B cell (primary cell): ENCODE measurements around the gene AVP. TPM values are rescaled to one million over a fixed set of nuclear protein-coding genes. Genes with fewer than 3 reads are reported as not detected.

Source experiments
- ATAC-seq: fragments of 200-7000 bp; cut with Tn5 transposase; one replicate; pipeline ENCODE4 v1.10.0; 2021; ENCODE audit warnings: low read depth, mild to moderate bottlenecking, moderate number of reproducible peaks, moderate library complexity
- CTCF ChIA-PET: fragments of 350-600 bp; sonication (Branson Sonifier 250); formaldehyde crosslinking; loops from one replicate; lab custom pipeline; 2021; ENCODE audit warnings: antibody characterized with exemption, inconsistent platforms; lab: Charles Lee
- POLR2A ChIA-PET: fragments of 350-600 bp; sonication (Branson Sonifier 250); formaldehyde crosslinking; loops from one replicate; lab custom pipeline; 2021; ENCODE audit warnings: antibody characterized with exemption; lab: Charles Lee
- DNase-seq: peaks from one replicate; pipeline ENCODE4 v3.0.0; 2013
- H2AFZ ChIP-seq: 2 replicates; pipeline ENCODE4 v1.6.1; 2012; ENCODE audit warnings: mild to moderate bottlenecking, low read depth, low read length; ENCODE audit not compliant: insufficient read depth, poor library complexity, severe bottlenecking
- H3K27ac ChIP-seq, 2 donors: 1 replicate in 1 of 2; 2 replicates in 1 of 2; pipeline ENCODE4 v1.5.1; 2012 to 2013; ENCODE audit warnings: low read length in 2 of 2, mild to moderate bottlenecking in 2 of 2, moderate library complexity in 1 of 2
- H3K27me3 ChIP-seq, 4 experiments: fragments of 200-600 bp in 1 of 4; sonication (generic) in 1 of 4; replicated peaks in 1 of 4; 1 replicate in 2 of 4; 2 replicates in 2 of 4; pipeline versions ENCODE4 v1.6.1 to v1.7.0; 2013 to 2016; ENCODE audit warnings: low read length in 3 of 4, mild to moderate bottlenecking in 2 of 4, mixed read lengths in 1 of 4, moderate library complexity in 1 of 4; ENCODE audit not compliant: insufficient read depth in 4 of 4, control insufficient read depth in 3 of 4; ENCODE audit errors: control extremely low read depth in 1 of 4
- H3K36me3 ChIP-seq, 2 experiments: replicated peaks in 1 of 2; 1 replicate in 1 of 2; 2 replicates in 1 of 2; pipeline versions ENCODE4 v1.6.1 to v1.7.1; 2013; ENCODE audit warnings: low read length in 1 of 2; ENCODE audit not compliant: insufficient read depth in 2 of 2, control insufficient read depth in 1 of 2; ENCODE audit errors: control extremely low read depth in 1 of 2, extremely low read depth in 1 of 2
- H3K4me1 ChIP-seq, 2 donors: fragments of 200-600 bp in 1 of 2; sonication (generic) in 1 of 2; 1 replicate in 1 of 2; 2 replicates in 1 of 2; pipeline versions ENCODE4 v1.5.1 to v1.6.1; 2013 to 2017; ENCODE audit warnings: low read length in 2 of 2; ENCODE audit not compliant: control insufficient read depth in 2 of 2, insufficient read depth in 2 of 2
- H3K4me2 ChIP-seq: replicated peaks from 2 replicates; pipeline ENCODE3; 2012; ENCODE audit warnings: mild to moderate bottlenecking, low read depth, low read length; ENCODE audit not compliant: poor library complexity, severe bottlenecking
- H3K4me3 ChIP-seq, 5 experiments: fragments of 200-600 bp in 1 of 5; sonication (generic) in 1 of 5; 1 replicate in 3 of 5; 2 replicates in 2 of 5; pipeline versions ENCODE4 v1.5.1 to v1.7.0; 2011 to 2016; ENCODE audit warnings: low read length in 4 of 5, mild to moderate bottlenecking in 4 of 5, low read depth in 2 of 5, control low read depth in 1 of 5, moderate library complexity in 1 of 5; ENCODE audit not compliant: insufficient read depth in 1 of 5; ENCODE audit errors: control extremely low read depth in 1 of 5, extremely low read depth in 1 of 5
- H3K79me2 ChIP-seq: fragments of 200-600 bp; sonication (generic); one replicate; pipeline ENCODE4 v1.6.0; 2016; ENCODE audit warnings: low read length; ENCODE audit not compliant: control insufficient read depth, insufficient read depth
- H3K9ac ChIP-seq: fragments of 200-600 bp; sonication (generic); 2 replicates; pipeline ENCODE4 v1.6.1; 2017; ENCODE audit warnings: mild to moderate bottlenecking, low read length, moderate library complexity
- H3K9me3 ChIP-seq, 3 donors: one replicate each; pipeline versions ENCODE4 v1.6.1 to v1.7.1; 2013; ENCODE audit warnings: low read length in 2 of 3; ENCODE audit not compliant: control insufficient read depth in 2 of 3, insufficient read depth in 1 of 3; ENCODE audit errors: control extremely low read depth in 1 of 3
- H4K20me1 ChIP-seq: 2 replicates; pipeline ENCODE4 v1.6.0; 2012; ENCODE audit warnings: mild to moderate bottlenecking, low read length; ENCODE audit not compliant: insufficient read depth, control insufficient read depth, poor library complexity, severe bottlenecking
- H3K27ac Mint-ChIP-seq: one replicate; pipeline ENCODE4 v1.8.0; 2021; ENCODE audit warnings: mixed read lengths
- H3K27me3 Mint-ChIP-seq: one replicate; pipeline ENCODE4 v1.8.0; 2021; ENCODE audit warnings: mixed read lengths
- H3K4me1 Mint-ChIP-seq: one replicate; pipeline ENCODE4 v1.8.0; 2021; ENCODE audit warnings: mixed read lengths
- H3K4me3 Mint-ChIP-seq: one replicate; pipeline ENCODE4 v1.8.0; 2021; ENCODE audit warnings: mixed read lengths
- H3K9me3 Mint-ChIP-seq: one replicate; pipeline ENCODE4 v1.8.0; 2022; ENCODE audit warnings: mixed read lengths; ENCODE audit not compliant: insufficient read depth
- CTCF ChIP-seq: fragments of 200-600 bp; IDR thresholded peaks from one replicate; pipeline ENCODE4 v1.8.0; 2022; ENCODE audit warnings: antibody characterized with exemption, mild to moderate bottlenecking
- EZH2 ChIP-seq: IDR thresholded peaks from 2 replicates; pipeline ENCODE4 v1.6.1; 2012; ENCODE audit warnings: borderline replicate concordance, low read depth, mild to moderate bottlenecking, moderate library complexity, low read length; ENCODE audit not compliant: insufficient read depth, poor library complexity, severe bottlenecking
- WGBS: methylation state at CpG from one replicate; pipeline ENCODE4 v1.1.5; 2013; ENCODE audit warnings: missing lambda C conversion rate; ENCODE audit not compliant: insufficient coverage; 5-methylcytosine and 5-hydroxymethylcytosine counted together
- intact Hi-C: fragments of 100-400 bp; cut with micrococcal nuclease; formaldehyde crosslinking; loops from one replicate; pipeline ENCODE4 v1.10.0; 2022
- polyA plus RNA-seq: library from polyadenylated mRNA; depleted of rRNA; stranded (reverse); fragments of >200 nt; gene quantifications from 2 replicates; pipeline ENCODE4 v1.2.3, GENCODE V29; 2012
- total RNA-seq, 2 donors: library from RNA; stranded (reverse); fragments of 120-200 nt in 1 of 2; gene quantifications; 1 replicate in 1 of 2; 2 replicates in 1 of 2; pipeline versions ENCODE4 v1.2.3 to v1.2.4, GENCODE V29; 2013 to 2022

Gene AVP
- total and polyA plus RNA-seq, 2 donors (not counting 1 experiment from before 2014, with no cell fraction given) = 4.5 TPM; not detected in 1

- H3K36me3 ChIP-seq = peaks cover 3 to 14% of the 10 kb centered on the region in 2 experiments
- intact Hi-C loops = loop anchor here (2.0 to 5.0 kb wide), 2 partner anchors 21 to 43 kb away; partner anchors contain the start of gene OXT
- no peak overlapping the region for H3K4me3 Mint-ChIP-seq
- H3K9ac ChIP-seq = no peak overlapping the region
- H4K20me1 ChIP-seq = peaks cover 4% of the 10 kb centered on the region
- no peaks in the 10 kb centered on the region for H3K9me3 Mint-ChIP-seq
- no peaks in the 10 kb centered on the region for H3K9me3 ChIP-seq
- H3K27ac Mint-ChIP-seq = no peak overlapping the region
- no peak overlapping the region for H3K4me2 ChIP-seq
- peaks cover 0 to 4% of the 10 kb centered on the region in 2 donors for H3K4me1 ChIP-seq
- no peak overlapping the region for H3K4me3 ChIP-seq
- H3K27me3 ChIP-seq = no peaks in the 10 kb centered on the region
- H3K27ac ChIP-seq = no peak overlapping the region
- H3K79me2 ChIP-seq = peaks cover 4% of the 10 kb centered on the region
- ATAC-seq (peak; percentile 69), DNase-seq (peak; percentile 73)
- 63% methylated on average over 27 of the region's 30 CpGs for WGBS
- peaks cover 9% of the 10 kb centered on the region for H3K4me1 Mint-ChIP-seq
- no peak overlapping the region for H2AFZ ChIP-seq
- ChIA-PET POLR2A (no interaction called here), CTCF (interaction anchor here (0.6 to 6.7 kb wide), 17 partner anchors 8 to 601 kb away, joined by 3 to 68 read pairs (median 4); partner anchors contain the start of genes GNRH2 and OXT)
- no peaks in the 10 kb centered on the region for H3K27me3 Mint-ChIP-seq
- peak; percentile 85 for TF ChIP-seq CTCF
- no peak for TF ChIP-seq EZH2
These were observed 30.9 kb upstream of the AVP start for GRCh38 chr20:3115190-3116107.

- DNase-seq = no peak
- Histone ChIP-seq H3K27me3 (no peaks in the 10 kb centered on the region), H3K9ac (no peak overlapping the region), H3K4me2 (no peak overlapping the region), H3K4me3 (no peak overlapping the region), H3K79me2 (peaks cover 4% of the 10 kb centered on the region), H2AFZ (no peak overlapping the region), H3K27ac (no peak overlapping the region), H3K9me3 (no peaks in the 10 kb centered on the region), H3K4me1 (peaks cover 0 to 4% of the 10 kb centered on the region in 2 donors), H4K20me1 (peaks cover 4% of the 10 kb centered on the region), H3K36me3 (peaks cover 0 to 29% of the 10 kb centered on the region in 2 experiments)
- no peaks in the 10 kb centered on the region for H3K27me3 Mint-ChIP-seq
- peaks cover 5% of the 10 kb centered on the region for H3K4me1 Mint-ChIP-seq
- TF ChIP-seq CTCF (no peak), EZH2 (no peak)
- WGBS = no CpG with 5 or more reads among the region's 2 CpGs
- H3K27ac Mint-ChIP-seq = no peak overlapping the region
- no peaks in the 10 kb centered on the region for H3K9me3 Mint-ChIP-seq
- no peak overlapping the region for H3K4me3 Mint-ChIP-seq
- ChIA-PET POLR2A (no interaction called here), CTCF (interaction anchor here (5.3 kb wide), 1 partner anchor 42 kb away, joined by 43 read pairs; the partner anchor contains the start of gene OXT)
- no peak for ATAC-seq
- intact Hi-C loops = no loop called here
These were observed 27.5 kb upstream of the AVP start for GRCh38 chr20:3111995-3112394.
